Activated T-cell treated with anti-CD3 and anti-CD28 coated beads for 4 hours (primary cell): ENCODE results near the gene CGAS.
"Not testable (repeated sequence)": the region's sequence is repeated elsewhere in the genome, so short reads cannot be mapped to it uniquely, and the experiment has no call there.

Experiments
- DNase-seq: peaks from one replicate; pipeline ENCODE4 v3.0.0-alpha.2; 2020

Gene CGAS

GRCh38 chr6:73394577-73395354 lies 57.3 kb downstream of the CGAS start, which contains the start of gene DDX43:
Gene DDX43 (plus strand): TSS chr6:73394828. CDS start chr6:73394906, 78 bp downstream.
- DNase-seq = peak; percentile 23

DNA sequence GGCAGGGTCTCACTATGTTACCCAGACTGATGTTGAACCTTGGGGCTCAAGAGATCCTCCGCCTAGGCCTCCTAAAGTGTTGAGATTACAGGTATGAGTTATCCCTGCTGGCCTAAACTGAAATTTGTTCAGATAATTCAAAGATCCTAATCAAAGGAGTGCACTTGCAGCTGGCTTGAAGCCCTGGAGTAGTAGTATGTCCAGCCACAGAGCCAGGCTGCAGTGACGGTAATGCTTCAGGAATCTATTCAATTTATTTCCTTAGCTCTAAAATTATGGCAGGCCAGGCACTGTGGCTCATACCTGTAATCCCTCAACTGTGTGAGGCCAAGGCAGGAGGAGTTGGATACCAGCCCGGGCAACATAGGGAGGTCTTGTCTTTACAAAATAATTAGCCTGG lies 58.8 kb downstream of the CGAS start:
- no peak for DNase-seq

- not testable (repeated sequence) for DNase-seq
These were observed 59.9 kb downstream of the CGAS start for GRCh38 chr6:73392188-73392587.

DNA sequence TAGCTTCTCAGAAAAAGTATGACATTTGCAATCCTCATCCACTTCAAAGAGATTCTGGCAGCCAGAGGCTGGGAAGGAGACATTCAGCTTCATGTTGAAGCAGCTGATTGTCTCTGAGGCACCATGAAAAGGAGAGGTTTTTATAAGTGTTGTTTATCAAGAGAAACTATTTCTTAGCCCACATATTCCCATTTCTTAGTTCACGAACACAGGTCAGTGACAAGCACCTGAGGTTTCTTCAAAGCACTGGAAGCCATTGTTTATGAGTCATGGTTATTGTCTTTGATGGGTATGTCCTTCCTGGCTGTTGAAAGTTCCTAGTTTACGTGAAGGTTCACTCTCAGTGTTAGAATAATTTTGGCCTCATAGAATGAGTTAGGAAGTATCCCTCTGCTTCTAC lies 60.4 kb downstream of the CGAS start:
- no peak for DNase-seq

DNA sequence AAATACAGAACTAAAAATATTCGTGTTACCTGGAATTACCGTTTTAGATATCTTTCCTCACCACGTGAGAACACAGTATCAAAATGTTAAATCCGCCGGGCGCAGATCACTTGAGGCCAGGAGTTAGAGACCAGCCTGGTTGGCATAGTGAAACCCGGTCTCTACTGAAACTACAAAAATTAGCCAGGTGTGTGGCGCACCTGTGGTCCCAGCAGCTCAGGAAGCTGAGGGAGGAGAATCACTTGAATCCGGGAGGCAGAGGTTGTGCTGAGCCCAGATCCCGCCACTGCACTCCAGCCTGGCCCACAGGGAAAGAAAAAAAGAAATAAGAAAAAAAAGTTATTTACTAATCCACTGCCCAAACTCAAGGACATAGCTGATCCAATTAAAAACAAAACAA lies 62.2 kb downstream of the CGAS start:
- no peak for DNase-seq

DNA sequence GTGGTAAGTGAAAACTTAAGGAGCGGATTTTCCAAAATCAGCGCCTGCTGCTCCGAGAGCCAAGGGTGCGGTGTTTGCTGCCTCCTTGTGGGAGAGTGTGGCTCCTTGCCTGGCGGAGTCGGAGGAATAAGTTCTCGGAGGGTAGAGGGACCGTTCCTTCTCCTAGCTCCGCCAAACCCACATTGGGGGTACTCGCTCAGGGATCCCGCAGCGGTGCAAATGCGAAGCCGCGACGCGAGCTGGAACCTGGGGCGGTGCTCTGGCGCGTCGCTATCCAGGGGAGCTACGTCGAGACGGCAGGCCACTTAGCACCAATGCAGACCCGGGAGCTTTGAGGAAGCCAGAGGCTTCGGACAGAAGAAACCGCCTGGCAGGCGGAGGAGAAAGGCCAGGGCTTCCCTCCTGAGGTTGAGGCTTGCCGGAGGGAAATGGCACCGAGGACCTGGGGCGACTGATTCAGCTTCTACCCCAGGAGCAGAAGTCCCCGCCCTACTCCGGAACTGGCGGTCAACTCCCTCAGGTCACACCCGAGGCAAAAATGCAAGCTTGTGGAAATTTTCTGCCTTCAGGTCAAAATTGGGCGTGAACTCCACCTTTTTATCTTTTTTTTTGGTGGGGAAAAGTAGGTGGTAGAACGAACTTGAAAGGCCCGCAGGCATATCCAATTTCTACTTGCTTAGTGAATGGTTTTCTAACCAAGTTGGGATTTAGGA lies 63.1 kb downstream of the CGAS start:
- DNase-seq = peak; percentile 37

DNA sequence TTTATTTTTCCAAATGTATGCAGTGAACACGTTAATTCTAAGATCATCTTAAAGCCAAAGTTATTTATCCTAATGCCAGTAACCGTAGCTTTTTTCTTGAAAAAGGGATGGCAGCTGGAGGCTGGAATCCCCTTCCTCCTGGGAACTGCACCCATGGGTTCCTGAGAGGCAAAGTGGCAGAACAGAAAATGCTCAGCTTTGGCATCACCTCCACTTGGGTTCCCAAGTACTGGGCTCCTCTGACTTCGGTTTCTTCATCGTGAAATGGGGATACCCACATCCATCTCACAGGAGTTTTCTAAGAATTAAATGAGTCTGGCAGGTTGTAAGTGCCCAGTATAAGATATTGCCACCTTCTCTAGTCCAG lies 63.7 kb downstream of the CGAS start:
- no peak for DNase-seq

DNA sequence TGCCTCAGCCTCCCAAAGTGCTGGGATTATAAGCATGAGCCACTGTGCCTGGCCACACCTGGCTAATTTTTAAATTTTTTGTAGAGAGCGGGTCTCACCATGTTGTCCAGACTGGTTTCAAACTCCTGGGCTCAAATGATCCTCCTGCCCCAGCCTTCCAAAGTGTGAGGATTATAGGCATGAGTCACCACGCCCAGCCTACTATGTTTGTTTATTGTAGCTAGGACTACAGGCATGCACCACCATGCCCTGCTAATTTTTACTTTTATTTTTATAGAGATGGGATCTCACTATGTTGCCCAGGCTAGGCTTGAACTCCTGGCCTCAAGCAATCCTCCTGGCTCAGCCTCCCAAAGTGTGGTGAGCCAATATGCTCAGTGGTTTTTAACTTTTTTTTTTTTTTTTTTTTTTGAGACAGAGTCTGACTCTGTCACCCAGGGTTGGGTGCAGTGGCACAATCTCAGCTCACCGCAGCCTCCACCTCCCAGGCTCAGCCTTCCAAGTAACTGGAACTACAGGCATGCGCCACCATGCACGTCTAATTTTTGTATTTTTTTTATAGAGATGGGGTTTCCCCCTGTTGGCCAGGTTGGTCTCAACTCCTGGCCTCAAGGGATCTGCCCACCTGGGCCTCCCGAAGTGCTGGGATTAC lies 69.5 kb downstream of the CGAS start:
- no peak for DNase-seq

- not testable (repeated sequence) for DNase-seq
These were observed 70.6 kb downstream of the CGAS start for GRCh38 chr6:73381531-73381930.

DNA sequence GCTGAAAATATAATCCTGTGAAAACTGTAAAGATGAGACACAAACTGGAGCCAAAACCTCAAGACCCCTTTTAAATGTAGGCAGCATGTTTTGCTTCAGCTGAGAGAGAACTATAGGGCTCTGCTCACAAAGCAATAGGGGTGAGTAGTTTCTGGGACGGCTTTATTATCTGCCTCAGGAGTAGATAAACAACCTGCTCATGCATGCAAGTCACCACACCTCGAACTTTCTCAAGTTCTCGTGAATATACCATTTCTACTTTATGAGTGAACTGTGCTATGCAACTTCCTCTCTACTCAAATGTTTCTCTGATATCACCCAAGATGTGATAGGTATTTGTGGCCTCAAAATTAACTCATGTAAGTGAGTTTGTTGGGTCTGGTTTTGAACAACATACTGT lies 74.9 kb downstream of the CGAS start:
- no peak for DNase-seq

DNA sequence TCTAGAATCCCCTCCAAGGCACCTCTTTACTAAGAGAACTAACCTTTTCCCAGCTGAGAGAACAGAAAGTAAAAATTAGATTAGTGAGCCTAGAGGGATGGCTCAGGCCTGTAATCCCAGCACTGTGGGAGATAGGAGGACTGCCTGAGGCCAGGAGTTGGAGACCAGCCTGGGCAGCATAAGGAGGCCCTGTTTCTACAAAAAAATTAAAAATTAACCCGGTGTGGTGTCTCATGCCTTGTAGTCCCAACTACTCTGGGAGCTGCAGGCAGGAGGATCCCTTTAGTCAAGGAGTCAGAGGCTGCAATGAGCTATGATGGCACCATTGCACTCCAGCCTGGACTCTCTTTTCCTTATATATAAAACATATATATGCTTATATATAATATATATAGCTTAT lies 76.9 kb downstream of the CGAS start:
- DNase-seq = no peak
